H1 (cell line): ENCODE results near the gene KCNH1. TPM values are rescaled to one million over a fixed set of nuclear protein-coding genes. Genes with fewer than 3 reads are reported as not detected.

Experiments
- CTCF ChIA-PET: fragments of 300-600 bp; sonication (Branson Sonifier 250); formaldehyde crosslinking; loops from one replicate; lab custom pipeline; 2021; ENCODE audit not compliant: partially characterized antibody; lab: Charles Lee
- POLR2A ChIA-PET: fragments of 300-600 bp; sonication (Branson Sonifier 250); formaldehyde crosslinking; loops from one replicate; lab custom pipeline; 2021; ENCODE audit warnings: inconsistent platforms; ENCODE audit not compliant: partially characterized antibody; lab: Charles Lee
- DNase-seq, 2 experiments: peaks; one replicate each; pipeline versions ENCODE4 v3.0.0 to v3.0.0-alpha.2; 2010 to 2022; ENCODE audit warnings: low spot score in 2 of 2, low read depth in 1 of 2, mixed read lengths in 1 of 2
- FAIRE-seq: peaks from 2 replicates; lab custom pipeline; 2011; peaks lifted over from hg19 to GRCh38; lab: Jason Lieb, UNC
- H2AFZ ChIP-seq: 2 replicates; pipeline ENCODE4 v1.8.1; 2012; ENCODE audit warnings: low read length, inconsistent platforms
- H2AK5ac ChIP-seq: 2 replicates; pipeline ENCODE4 v1.6.1; 2013; ENCODE audit warnings: low read depth, low read length
- H2BK120ac ChIP-seq: replicated peaks from 2 replicates; pipeline ENCODE3; 2013; ENCODE audit warnings: low read depth, low read length, inconsistent platforms
- H2BK12ac ChIP-seq: 2 replicates; pipeline ENCODE4 v1.6.1; 2013; ENCODE audit warnings: low read depth, low read length
- H2BK15ac ChIP-seq: 2 replicates; pipeline ENCODE4 v1.6.1; 2013; ENCODE audit warnings: low read length
- H2BK20ac ChIP-seq: 2 replicates; pipeline ENCODE4 v1.6.1; 2013; ENCODE audit warnings: low read length
- H2BK5ac ChIP-seq: 2 replicates; pipeline ENCODE4 v1.6.1; 2013; ENCODE audit warnings: low read depth, low read length
- H3K14ac ChIP-seq: 2 replicates; pipeline ENCODE4 v1.6.1; 2013; ENCODE audit warnings: inconsistent platforms; ENCODE audit not compliant: insufficient read length
- H3K18ac ChIP-seq: 2 replicates; pipeline ENCODE4 v1.6.1; 2013; ENCODE audit warnings: low read length; ENCODE audit errors: extremely low read depth
- H3K23ac ChIP-seq: 2 replicates; pipeline ENCODE4 v1.6.1; 2013; ENCODE audit warnings: inconsistent platforms; ENCODE audit not compliant: insufficient read length
- H3K23me2 ChIP-seq: 2 replicates; pipeline ENCODE4 v1.6.1; 2013; ENCODE audit warnings: low read depth, low read length
- H3K27ac ChIP-seq: 2 replicates; pipeline ENCODE4 v1.6.1; 2011; ENCODE audit warnings: low read depth, low read length, inconsistent platforms
- H3K27me3 ChIP-seq, 4 experiments: replicated peaks in 1 of 4; 1 replicate in 1 of 4; 2 replicates in 3 of 4; pipeline versions ENCODE4 v1.6.1 to v1.8.1; 2011 to 2013; ENCODE audit warnings: low read length in 3 of 4, mild to moderate bottlenecking in 3 of 4, inconsistent platforms in 2 of 4, mixed read lengths in 2 of 4, moderate library complexity in 1 of 4; ENCODE audit not compliant: control insufficient read depth in 3 of 4, insufficient read depth in 3 of 4; ENCODE audit errors: extremely low read depth in 1 of 4
- H3K36me3 ChIP-seq, 4 experiments: 2 replicates each; pipeline versions ENCODE4 v1.6.1 to v1.8.1; 2011 to 2013; ENCODE audit warnings: mild to moderate bottlenecking in 4 of 4, low read length in 3 of 4, moderate library complexity in 2 of 4, control low read depth in 1 of 4, inconsistent platforms in 1 of 4; ENCODE audit not compliant: insufficient read depth in 4 of 4, control insufficient read depth in 2 of 4
- H3K4ac ChIP-seq: replicated peaks from 2 replicates; pipeline ENCODE3; 2013; ENCODE audit warnings: low read length, low read depth, mixed read lengths, inconsistent platforms; ENCODE audit not compliant: insufficient read length
- H3K4me1 ChIP-seq, 4 experiments: replicated peaks in 1 of 4; 1 replicate in 1 of 4; 2 replicates in 3 of 4; pipeline versions ENCODE4 v1.6.1 to v1.8.1; 2011 to 2013; ENCODE audit warnings: low read length in 3 of 4, inconsistent platforms in 2 of 4, mixed read lengths in 1 of 4; ENCODE audit not compliant: insufficient read depth in 4 of 4, control insufficient read depth in 3 of 4
- H3K4me2 ChIP-seq, 2 experiments: 2 replicates each; pipeline versions ENCODE4 v1.6.1 to v1.8.1; 2011 to 2013; ENCODE audit warnings: low read depth in 2 of 2, low read length in 2 of 2, control low read depth in 1 of 2, inconsistent platforms in 1 of 2, mild to moderate bottlenecking in 1 of 2; ENCODE audit not compliant: insufficient read depth in 1 of 2
- H3K4me3 ChIP-seq, 4 experiments: fragments of 200-600, 300-600 bp in 1 of 4; sonication (generic), shearing (Covaris generic), sonication (Bioruptor Twin) in 1 of 4; 2 replicates each; pipeline versions ENCODE4 v1.5.1 to v1.8.1; 2011 to 2016; ENCODE audit warnings: low read length in 4 of 4, low read depth in 3 of 4, control low read depth in 2 of 4, inconsistent platforms in 2 of 4, mild to moderate bottlenecking in 2 of 4, mixed read lengths in 1 of 4, moderate library complexity in 1 of 4; ENCODE audit not compliant: insufficient read depth in 2 of 4; ENCODE audit errors: extremely low read depth in 1 of 4
- H3K56ac ChIP-seq: replicated peaks from 2 replicates; pipeline ENCODE3; 2013; ENCODE audit warnings: low read depth, mild to moderate bottlenecking, mixed read lengths, low read length, inconsistent platforms; ENCODE audit not compliant: insufficient read length
- H3K79me1 ChIP-seq: 2 replicates; pipeline ENCODE4 v1.6.1; 2013; ENCODE audit warnings: low read depth, low read length, control low read depth
- H3K79me2 ChIP-seq, 2 experiments: 2 replicates each; pipeline versions ENCODE4 v1.6.1 to v1.8.1; 2012 to 2013; ENCODE audit warnings: low read length in 2 of 2, mild to moderate bottlenecking in 2 of 2, inconsistent platforms in 1 of 2; ENCODE audit not compliant: insufficient read depth in 2 of 2, control insufficient read depth in 1 of 2
- H3K9ac ChIP-seq, 4 experiments: replicated peaks in 1 of 4; 1 replicate in 1 of 4; 2 replicates in 3 of 4; pipeline versions ENCODE4 v1.6.1 to v1.8.1; 2011 to 2013; ENCODE audit warnings: low read depth in 3 of 4, low read length in 3 of 4, control low read depth in 2 of 4, mild to moderate bottlenecking in 2 of 4, moderate library complexity in 2 of 4, inconsistent platforms in 1 of 4; ENCODE audit errors: extremely low read depth in 1 of 4
- H3K9me3 ChIP-seq, 2 experiments: 2 replicates each; pipeline versions ENCODE4 v1.6.1 to v1.8.1; 2012 to 2013; ENCODE audit warnings: mild to moderate bottlenecking in 2 of 2, moderate library complexity in 2 of 2, control low read depth in 1 of 2, inconsistent platforms in 1 of 2, low read depth in 1 of 2, low read length in 1 of 2, mixed read lengths in 1 of 2; ENCODE audit not compliant: insufficient read depth in 2 of 2
- H4K20me1 ChIP-seq, 2 experiments: replicated peaks in 1 of 2; 2 replicates each; pipeline versions ENCODE3 to v1.8.1; 2011 to 2013; ENCODE audit warnings: inconsistent platforms in 2 of 2, low read length in 2 of 2, mild to moderate bottlenecking in 1 of 2; ENCODE audit not compliant: insufficient read depth in 2 of 2, control insufficient read depth in 1 of 2
- H4K5ac ChIP-seq: 2 replicates; pipeline ENCODE4 v1.6.1; 2013; ENCODE audit warnings: low read length, low read depth, mixed read lengths, inconsistent platforms; ENCODE audit not compliant: insufficient read length
- H4K8ac ChIP-seq: 2 replicates; pipeline ENCODE4 v1.8.0; 2013; ENCODE audit warnings: mild to moderate bottlenecking, moderate library complexity, low read length, inconsistent platforms; ENCODE audit not compliant: insufficient read depth; ENCODE audit errors: extremely low read depth
- H4K91ac ChIP-seq: replicated peaks from 2 replicates; pipeline ENCODE3; 2013; ENCODE audit warnings: low read length, mixed read lengths, inconsistent platforms; ENCODE audit not compliant: insufficient read length
- BACH1 ChIP-seq: IDR thresholded peaks from 2 replicates; pipeline ENCODE4 v1.6.1; 2012; ENCODE audit warnings: low read length, improper control_type of control experiment
- BCL11A ChIP-seq, 2 experiments: IDR thresholded peaks; one replicate each; pipeline ENCODE4 v1.6.1; 2011; ENCODE audit warnings: low read depth in 2 of 2, low read length in 2 of 2, mild to moderate bottlenecking in 2 of 2
- EGR1 ChIP-seq: IDR thresholded peaks from 2 replicates; pipeline ENCODE4 v1.6.1; 2011; ENCODE audit warnings: low read depth, low read length, borderline replicate concordance
- NANOG ChIP-seq: IDR thresholded peaks from 2 replicates; pipeline ENCODE4 v1.6.1; 2011; ENCODE audit warnings: low read length, low read depth, mild to moderate bottlenecking, inconsistent platforms; ENCODE audit not compliant: insufficient read depth, poor library complexity, severe bottlenecking
- NRF1 ChIP-seq: IDR thresholded peaks from 2 replicates; pipeline ENCODE4 v1.6.1; 2011; ENCODE audit warnings: mild to moderate bottlenecking, low read depth, low read length, improper control_type of control experiment
- POLR2AphosphoS5 ChIP-seq: IDR thresholded peaks from 2 replicates; pipeline ENCODE4 v1.6.1; 2011; ENCODE audit warnings: low read depth, low read length
- RAD21 ChIP-seq, 2 experiments: IDR thresholded peaks in 1 of 2; conservative IDR thresholded peaks in 1 of 2; 2 replicates each; pipeline ENCODE4 v1.6.1; 2011; ENCODE audit warnings: low read depth in 2 of 2, low read length in 2 of 2, improper control_type of control experiment in 1 of 2, inconsistent platforms in 1 of 2, mild to moderate bottlenecking in 1 of 2, moderate library complexity in 1 of 2
- RFX5 ChIP-seq: IDR thresholded peaks from 2 replicates; pipeline ENCODE4 v1.6.1; 2011; ENCODE audit warnings: low read depth, low read length, improper control_type of control experiment, borderline replicate concordance
- RXRA ChIP-seq: IDR thresholded peaks from 2 replicates; pipeline ENCODE4 v1.6.1; 2011; ENCODE audit warnings: low read depth, mild to moderate bottlenecking, low read length, moderate library complexity; ENCODE audit not compliant: insufficient read depth
- SIN3A ChIP-seq, 2 experiments: IDR thresholded peaks in 1 of 2; conservative IDR thresholded peaks in 1 of 2; 2 replicates each; pipeline ENCODE4 v1.6.1; 2011 to 2012; ENCODE audit warnings: low read length in 2 of 2, improper control_type of control experiment in 1 of 2, low read depth in 1 of 2, mild to moderate bottlenecking in 1 of 2
- TAF7 ChIP-seq: optimal IDR thresholded peaks from 2 replicates; pipeline ENCODE3; 2011; ENCODE audit warnings: low read depth, mild to moderate bottlenecking, inconsistent platforms, low read length, moderate library complexity, borderline replicate concordance
- TEAD4 ChIP-seq: IDR thresholded peaks from 2 replicates; pipeline ENCODE4 v1.6.1; 2012; ENCODE audit warnings: low read depth, low read length, inconsistent platforms, mixed read lengths
- WGBS, 2 experiments: shearing (Covaris generic) in 1 of 2; methylation state at CpG; one replicate each; pipeline versions ENCODE4 v1.1.6 to v1.1.7; 2013 to 2015; ENCODE audit warnings: low lambda C conversion rate in 2 of 2, mixed read lengths in 2 of 2, inconsistent platforms in 1 of 2, low coverage in 1 of 2, missing lambda C conversion rate in 1 of 2; ENCODE audit not compliant: insufficient replicate concordance in 2 of 2, insufficient coverage in 1 of 2, insufficient read length in 1 of 2; ENCODE audit errors: extremely low coverage in 1 of 2, missing lambda C conversion rate in 1 of 2; 5-methylcytosine and 5-hydroxymethylcytosine counted together
- polyA plus RNA-seq, 7 experiments: library from polyadenylated mRNA; depleted of rRNA in 3 of 7; stranded (reverse) in 5 of 7; unstranded in 2 of 7; fragments of >200 nt in 5 of 7; fragments of 200-250 nt in 2 of 7; gene quantifications; 1 replicate in 5 of 7; 2 replicates in 1 of 7; 4 replicates in 1 of 7; pipeline versions ENCODE4 v1.2.1 to v1.2.3, GENCODE V29; 2011 to 2013; ENCODE audit warnings: missing spikeins in 2 of 7, mixed read lengths in 2 of 7
- total RNA-seq: library from RNA; stranded (reverse); fragmentation: NEBNext Ultra II Directional; extraction: Animal tissue kit (Norgen Biotek cat#: 25700); gene quantifications from 2 replicates; pipeline ENCODE4 v1.2.1, GENCODE V29; 2021

KCNH1 gene
- total and polyA plus RNA-seq, 2 of the 8 experiments (the other 6 are each of a cell fraction or from before 2014, with no cell fraction given): 0.27 to 0.34 TPM

- Histone ChIP-seq H4K5ac (no peak overlapping the region), H3K4ac (no peak overlapping the region), H3K56ac (no peak overlapping the region), H4K8ac (no peak overlapping the region), H2AFZ (no peak overlapping the region), H3K4me3 (no peak overlapping the region), H3K23ac (no peak overlapping the region), H3K23me2 (no peaks in the 10 kb centered on the region), H3K4me1 (no peaks in the 10 kb centered on the region), H3K9me3 (no peaks in the 10 kb centered on the region), H4K20me1 (no peaks in the 10 kb centered on the region), H3K4me2 (no peak overlapping the region), H3K18ac (no peak overlapping the region), H3K36me3 (no peaks in the 10 kb centered on the region), H2BK20ac (no peak overlapping the region), H3K79me1 (no peaks in the 10 kb centered on the region), H2BK15ac (no peak overlapping the region), H3K14ac (no peak overlapping the region), H3K9ac (no peak overlapping the region), H2BK5ac (no peak overlapping the region), H3K79me2 (no peaks in the 10 kb centered on the region), H2BK12ac (no peak overlapping the region), H2AK5ac (no peak overlapping the region), H2BK120ac (no peak overlapping the region), H3K27me3 (no peaks in the 10 kb centered on the region), H3K27ac (no peak overlapping the region), H4K91ac (no peak overlapping the region)
- ChIA-PET POLR2A (no interaction called here), CTCF (interaction anchor here (0.9 to 2.2 kb wide), 4 partner anchors 14 to 288 kb away, joined by 4 to 6 read pairs (median 4); no protein-coding TSS in a partner anchor)
- no peak for DNase-seq
- WGBS, 2 experiments: 90% methylated on average over 1 of the region's 1 CpG; no CpG with 5 or more reads in 1 of the 2 experiments
- no peak for FAIRE-seq
- TF ChIP-seq TEAD4 (no peak), TAF7 (no peak), RFX5 (no peak), SIN3A (conservative IDR thresholded peaks at IDR 0.05 in 1 of 2, IDR thresholded peaks at IDR 0.05 in 1 of 2; ENCODE audit: low read depth in 1 of 2, low read length in 2 of 2) (no peak), BACH1 (no peak), EGR1 (no peak), RAD21 (IDR thresholded peaks at IDR 0.05 in 1 of 2, conservative IDR thresholded peaks at IDR 0.05 in 1 of 2; ENCODE audit: low read depth in 2 of 2, low read length in 2 of 2) (no peak), NANOG (no peak), NRF1 (no peak), POLR2AphosphoS5 (no peak), RXRA (no peak), BCL11A (IDR thresholded peaks at IDR 0.05; ENCODE audit: low read depth in 2 of 2, low read length in 2 of 2) (no peak)
These were observed 438.9 kb downstream of the KCNH1 start for GRCh38 chr1:210695026-210695425.
